ENCODE measurements around the gene SLC6A6.
"Not testable (repeated sequence)": the region's sequence is repeated elsewhere in the genome, so short reads cannot be mapped to it uniquely, and the experiment has no call there.

SLC6A6 gene

GRCh38 chr3:14514323-14514720 lies 111.9 kb downstream of the SLC6A6 start:
- H3K4me3 ChIP-seq (ENCODE audit: low read depth, low read length): no peak overlapping the region
- in situ Hi-C loops (cut with HindIII; ENCODE audit: low sequenced_read_pairs): no loop called here
- TF ChIP-seq CTCF (IDR thresholded peaks at IDR 0.05; ENCODE audit: low read depth, low read length, missing control alignments): no peak
- no peak for DNase-seq (ENCODE audit: low read depth)

GRCh38 chr3:14515526-14515925 lies 113.1 kb downstream of the SLC6A6 start:
- H3K4me3 ChIP-seq (ENCODE audit: low read depth, low read length); DNase-seq (ENCODE audit: low read depth); in situ Hi-C loops (cut with HindIII; ENCODE audit: low sequenced_read_pairs): not testable (repeated sequence)

- DNase-seq (ENCODE audit: low read depth): no peak
- in situ Hi-C loops (cut with HindIII; ENCODE audit: low sequenced_read_pairs): no loop called here
- TF ChIP-seq CTCF (IDR thresholded peaks at IDR 0.05; ENCODE audit: low read depth, low read length, missing control alignments): no peak
- no peak overlapping the region for H3K4me3 ChIP-seq (ENCODE audit: low read depth, low read length)
Measured at GRCh38 chr3:14516738-14517345, 114.4 kb downstream of the SLC6A6 start.

- no peak for DNase-seq (ENCODE audit: low read depth)
- no peak overlapping the region for H3K4me3 ChIP-seq (ENCODE audit: low read depth, low read length)
- in situ Hi-C loops (cut with HindIII; ENCODE audit: low sequenced_read_pairs): no loop called here
- no peak for TF ChIP-seq CTCF (IDR thresholded peaks at IDR 0.05; ENCODE audit: low read depth, low read length, missing control alignments)
Measured at GRCh38 chr3:14517601-14518431, 115.4 kb downstream of the SLC6A6 start.

- no peak overlapping the region for H3K4me3 ChIP-seq (ENCODE audit: low read depth, low read length)
- TF ChIP-seq CTCF (IDR thresholded peaks at IDR 0.05; ENCODE audit: low read depth, low read length, missing control alignments): no peak
- no peak for DNase-seq (ENCODE audit: low read depth)
- in situ Hi-C loops (cut with HindIII; ENCODE audit: low sequenced_read_pairs): no loop called here
Measured at GRCh38 chr3:14518432-14518802, 116.0 kb downstream of the SLC6A6 start.

GRCh38 chr3:14518893-14519292 lies 116.5 kb downstream of the SLC6A6 start:
- in situ Hi-C loops (cut with HindIII; ENCODE audit: low sequenced_read_pairs): no loop called here
- DNase-seq (ENCODE audit: low read depth): no peak
- TF ChIP-seq CTCF (IDR thresholded peaks at IDR 0.05; ENCODE audit: low read depth, low read length, missing control alignments): no peak
- no peak overlapping the region for H3K4me3 ChIP-seq (ENCODE audit: low read depth, low read length)

GRCh38 chr3:14519406-14519805 lies 117.0 kb downstream of the SLC6A6 start:
- in situ Hi-C loops (cut with HindIII; ENCODE audit: low sequenced_read_pairs): no loop called here

More at GRCh38 chr3:14519406-14519805, 117.0 kb downstream of the SLC6A6 start:
- H3K4me3 ChIP-seq (ENCODE audit: low read depth, low read length): no peak overlapping the region
- no peak for TF ChIP-seq CTCF (IDR thresholded peaks at IDR 0.05; ENCODE audit: low read depth, low read length, missing control alignments)
- DNase-seq (ENCODE audit: low read depth): no peak

Measured in astrocyte of the cerebellum (primary cell).